GM19351 (cell line): ENCODE results near the gene ST6GALNAC1.

Experiments used
- ATAC-seq: cut with Tn5 transposase; IDR thresholded peaks from one replicate; pipeline ENCODE4 v1.9.1; 2021; ENCODE audit warnings: mild to moderate bottlenecking, moderate library complexity; ENCODE audit not compliant: unreplicated experiment

Gene ST6GALNAC1, protein sequence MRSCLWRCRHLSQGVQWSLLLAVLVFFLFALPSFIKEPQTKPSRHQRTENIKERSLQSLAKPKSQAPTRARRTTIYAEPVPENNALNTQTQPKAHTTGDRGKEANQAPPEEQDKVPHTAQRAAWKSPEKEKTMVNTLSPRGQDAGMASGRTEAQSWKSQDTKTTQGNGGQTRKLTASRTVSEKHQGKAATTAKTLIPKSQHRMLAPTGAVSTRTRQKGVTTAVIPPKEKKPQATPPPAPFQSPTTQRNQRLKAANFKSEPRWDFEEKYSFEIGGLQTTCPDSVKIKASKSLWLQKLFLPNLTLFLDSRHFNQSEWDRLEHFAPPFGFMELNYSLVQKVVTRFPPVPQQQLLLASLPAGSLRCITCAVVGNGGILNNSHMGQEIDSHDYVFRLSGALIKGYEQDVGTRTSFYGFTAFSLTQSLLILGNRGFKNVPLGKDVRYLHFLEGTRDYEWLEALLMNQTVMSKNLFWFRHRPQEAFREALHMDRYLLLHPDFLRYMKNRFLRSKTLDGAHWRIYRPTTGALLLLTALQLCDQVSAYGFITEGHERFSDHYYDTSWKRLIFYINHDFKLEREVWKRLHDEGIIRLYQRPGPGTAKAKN

DNA sequence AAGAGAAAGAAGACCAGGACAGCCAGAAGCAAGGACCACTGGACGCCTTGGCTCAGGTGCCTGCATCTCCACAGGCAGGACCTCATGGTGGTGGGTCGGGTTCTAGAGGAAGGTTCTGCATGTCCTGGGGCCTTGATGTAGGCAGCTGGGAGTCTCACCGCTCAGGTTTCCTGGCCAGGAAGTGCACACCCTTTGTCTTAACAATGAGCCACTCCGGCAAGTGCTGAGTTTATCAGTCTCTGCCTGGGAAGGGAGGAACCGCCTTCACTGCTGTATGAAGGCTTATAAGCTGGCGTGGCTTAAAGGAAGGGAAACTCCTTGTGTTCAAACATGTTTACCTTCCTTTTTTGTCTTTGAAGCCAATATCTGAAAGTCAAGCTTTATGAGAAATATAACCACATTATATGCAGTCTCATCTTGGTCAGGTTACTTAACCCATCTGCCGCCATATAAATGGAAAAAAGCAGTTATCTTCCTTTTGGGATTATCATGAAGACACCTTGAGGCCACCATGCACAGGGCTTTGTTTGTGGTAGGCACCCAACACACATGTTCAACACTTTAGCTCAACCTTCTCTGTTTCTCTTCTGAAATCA, at the start of gene ST6GALNAC1:
TSS of gene ST6GALNAC1 (minus strand) at position 205 of the 596 bp plus-strand sequence. CDS start at position 86, 119 bp downstream.
- no peak for ATAC-seq

DNA sequence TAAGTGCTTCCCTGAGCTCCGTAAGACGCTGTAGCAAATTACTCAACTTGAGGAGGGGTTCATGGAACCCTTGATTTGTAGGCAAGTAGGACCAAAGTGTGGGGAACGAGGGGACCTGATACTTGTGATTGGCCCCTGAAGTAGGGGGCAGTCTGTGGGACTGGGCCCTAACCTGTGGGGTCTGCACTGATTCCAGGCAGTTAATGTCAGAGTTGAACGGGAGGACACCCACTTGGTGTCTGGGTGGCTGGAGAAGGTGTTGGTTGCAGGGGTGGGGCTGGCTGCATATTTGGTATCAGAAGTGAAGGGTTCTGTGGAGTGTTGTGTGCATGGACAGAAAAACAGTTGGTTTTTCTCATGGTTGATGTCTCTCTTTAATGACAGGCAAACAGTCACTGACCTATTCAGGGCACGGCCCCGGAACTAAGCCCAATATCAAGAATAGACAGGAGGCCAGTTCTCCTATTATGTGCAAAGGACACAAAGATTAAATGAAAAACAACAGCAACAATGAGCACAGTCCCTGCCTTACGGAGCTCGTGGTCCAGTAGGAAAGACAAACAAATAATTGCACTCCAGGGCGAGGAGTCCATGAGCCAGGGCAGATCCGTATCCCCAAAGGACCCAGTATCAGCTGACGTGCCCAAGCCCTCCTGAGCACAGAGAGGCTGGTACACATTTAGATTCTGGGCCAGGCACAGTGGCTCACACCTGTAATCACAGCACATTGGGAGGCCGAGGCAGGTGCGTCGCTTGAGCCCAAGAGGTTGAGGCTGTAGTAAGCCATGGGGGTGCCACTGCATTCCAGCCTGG, 48.0 kb upstream of the ST6GALNAC1 start:
- no peak for ATAC-seq

DNA sequence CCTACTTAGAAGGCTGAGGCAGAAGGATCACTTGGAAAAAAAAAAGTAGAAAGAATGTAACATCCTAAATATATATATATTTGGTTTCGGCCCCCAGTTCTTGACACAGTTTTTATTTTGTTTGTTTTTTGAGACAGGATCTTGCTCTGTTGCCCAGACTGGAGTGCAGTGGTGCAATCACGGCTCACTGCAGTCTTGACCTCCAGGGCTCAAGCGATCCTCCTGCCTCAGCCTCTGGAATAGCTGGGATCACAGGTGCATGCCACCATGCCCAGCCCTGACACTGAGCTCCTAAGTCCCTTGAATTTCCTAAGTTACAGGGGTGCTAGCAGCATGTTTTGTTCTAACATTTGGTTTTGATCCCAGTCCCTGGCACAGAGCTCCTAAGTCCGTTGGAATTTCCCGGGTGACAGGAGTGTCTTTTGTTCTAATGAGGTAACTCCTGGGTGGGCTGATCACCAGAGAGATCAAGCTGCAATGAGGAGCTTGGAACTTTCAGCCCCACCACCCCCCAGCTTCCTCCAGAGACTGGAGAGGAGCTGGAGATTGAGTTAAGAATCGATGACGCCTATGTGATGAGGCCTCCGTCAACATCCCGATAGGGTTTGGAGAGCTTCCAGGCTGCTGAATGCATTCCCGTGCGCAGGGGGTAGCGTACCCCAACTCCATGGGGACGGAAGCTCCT, 47.2 kb upstream of the ST6GALNAC1 start:
- ATAC-seq = no peak

DNA sequence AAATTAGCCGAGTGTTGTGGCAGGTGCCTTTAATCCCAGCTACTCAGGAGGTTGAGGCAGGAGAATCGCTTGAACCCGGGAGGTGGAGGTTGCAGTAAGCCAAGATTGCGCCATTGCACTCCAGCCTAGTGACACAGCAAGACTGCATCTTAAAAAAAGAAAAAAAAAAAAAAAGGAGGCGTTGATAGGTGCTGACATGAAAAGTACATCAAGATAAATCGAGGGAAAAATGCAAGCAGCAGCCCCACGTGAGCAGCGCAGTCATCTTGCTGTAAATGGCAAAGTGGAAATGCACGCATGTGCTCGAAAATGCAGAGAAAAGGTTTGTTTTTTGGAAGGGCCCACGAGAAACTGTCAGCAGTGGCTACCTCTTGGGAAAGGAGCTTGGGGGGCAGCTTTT, 46.3 kb upstream of the ST6GALNAC1 start:
- ATAC-seq = no peak

DNA sequence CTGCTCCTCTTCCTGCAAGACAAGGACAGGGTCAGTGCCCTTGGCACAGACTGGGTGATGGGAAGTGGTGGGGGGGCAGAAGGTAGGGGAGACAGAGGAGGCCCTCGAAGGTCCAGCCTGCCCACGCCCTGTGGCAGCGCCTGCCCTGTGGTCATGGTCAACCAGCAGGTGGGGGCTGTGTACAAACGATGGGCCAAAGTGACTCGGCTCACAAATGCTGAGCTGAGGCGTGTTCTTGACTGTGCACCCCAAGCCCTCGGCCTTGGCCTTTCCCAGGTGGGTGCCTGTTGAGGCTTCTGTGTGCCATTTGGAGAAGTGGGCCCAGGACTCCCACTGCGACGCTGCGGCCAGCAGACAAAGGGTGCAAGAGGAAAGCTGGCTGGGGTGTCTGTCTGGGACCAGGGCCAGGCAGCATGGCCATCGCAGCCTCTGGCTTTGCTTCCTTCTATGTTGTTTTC, 44.6 kb upstream of the ST6GALNAC1 start:
- ATAC-seq = no peak

DNA sequence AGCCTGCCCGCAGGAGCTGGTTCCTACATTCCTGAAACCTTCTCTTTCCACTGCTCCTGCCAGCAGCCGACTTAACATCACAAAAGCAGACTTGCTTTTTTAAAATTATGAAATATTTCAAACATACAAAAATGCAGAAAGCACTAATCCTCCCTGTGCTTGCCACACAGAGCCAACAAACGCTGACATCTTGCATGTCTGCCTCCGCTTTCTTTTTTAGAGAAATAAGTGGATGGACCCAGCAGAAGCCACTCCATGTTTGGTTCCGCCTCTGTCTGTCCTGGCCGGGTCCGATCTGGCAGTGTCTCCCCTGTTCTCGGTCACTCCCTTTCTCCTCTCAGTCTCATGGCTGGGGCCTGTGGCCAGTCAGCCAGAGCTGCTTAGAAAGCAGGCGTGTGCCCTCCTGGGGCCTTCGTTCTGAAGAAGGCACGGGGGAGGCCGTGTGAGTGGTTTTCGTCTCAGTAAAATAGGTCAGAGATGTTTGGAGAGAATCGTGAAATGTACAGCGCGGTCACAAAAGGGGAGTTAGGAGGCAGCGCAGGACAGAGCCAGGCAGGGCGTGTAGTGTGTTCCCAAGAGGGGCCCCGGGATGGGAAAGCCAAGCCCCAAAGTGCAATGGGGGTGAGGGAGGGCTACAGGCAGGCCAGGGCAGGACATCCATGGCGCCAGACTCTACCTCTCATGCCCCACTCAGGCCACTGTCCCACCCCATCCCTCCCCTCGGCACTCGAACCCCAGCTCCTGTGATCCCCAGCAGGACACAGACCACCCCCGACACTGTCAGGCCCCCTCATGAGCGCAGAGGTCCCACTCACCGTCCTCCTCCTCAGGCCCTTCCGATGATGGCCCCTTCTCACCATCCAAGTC, 44.0 kb upstream of the ST6GALNAC1 start:
- no peak for ATAC-seq

DNA sequence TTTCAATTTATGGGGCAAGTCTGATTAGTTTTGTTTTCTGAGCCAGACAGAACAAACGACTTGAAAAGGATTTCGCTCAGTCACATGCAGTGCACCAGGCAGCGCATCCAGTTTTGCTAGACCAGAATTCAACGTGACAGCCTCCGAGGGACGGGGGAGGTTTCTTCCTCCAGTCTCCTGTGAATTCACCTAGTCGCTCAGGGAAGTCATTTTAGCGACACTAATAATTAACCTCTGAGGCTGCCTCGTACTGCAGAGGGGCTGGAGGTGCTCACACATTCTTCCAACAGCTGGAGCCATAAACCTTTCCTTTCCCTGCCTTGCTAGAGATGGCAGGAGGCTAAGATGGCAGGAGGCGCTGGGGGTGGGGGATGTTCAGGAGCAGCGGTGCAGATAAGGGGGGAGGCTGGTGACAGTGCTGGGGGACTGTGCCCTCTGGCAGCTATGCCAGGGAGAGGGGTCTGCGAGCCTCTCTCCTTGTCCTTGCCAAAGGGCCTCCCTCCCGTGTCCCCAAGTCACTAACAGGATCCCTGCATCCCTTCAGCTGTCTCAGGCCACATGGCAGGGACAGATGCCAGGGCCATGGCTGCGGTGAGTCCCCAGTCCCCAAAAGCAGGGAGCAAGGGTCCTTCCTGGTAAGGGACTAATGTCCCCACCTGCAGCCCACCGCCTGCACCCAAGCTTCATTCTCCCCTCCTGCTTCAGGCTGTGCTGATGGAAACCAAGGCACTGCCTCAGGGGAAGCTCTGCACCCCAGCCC, 43.2 kb upstream of the ST6GALNAC1 start:
- ATAC-seq = no peak

DNA sequence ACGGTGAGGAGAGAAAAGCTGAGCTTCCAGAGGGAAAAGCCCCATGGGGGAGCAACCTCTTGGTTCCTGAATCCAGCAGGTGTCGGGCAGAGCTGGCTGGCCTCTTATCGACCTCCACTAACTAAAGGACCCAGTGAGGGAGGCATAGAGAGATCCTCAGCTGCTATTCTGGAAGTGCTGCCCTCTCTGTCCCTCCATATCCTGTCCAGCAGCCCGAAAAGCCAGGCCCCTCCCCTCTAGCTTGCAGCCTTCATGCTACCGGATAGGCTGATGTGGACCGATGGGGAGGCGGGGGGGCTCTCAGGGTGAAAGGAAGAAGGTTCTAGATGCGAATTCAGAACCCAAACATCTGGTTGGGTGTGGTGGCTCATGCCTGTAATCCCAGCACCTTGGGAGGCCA, 42.3 kb upstream of the ST6GALNAC1 start:
- no peak for ATAC-seq

DNA sequence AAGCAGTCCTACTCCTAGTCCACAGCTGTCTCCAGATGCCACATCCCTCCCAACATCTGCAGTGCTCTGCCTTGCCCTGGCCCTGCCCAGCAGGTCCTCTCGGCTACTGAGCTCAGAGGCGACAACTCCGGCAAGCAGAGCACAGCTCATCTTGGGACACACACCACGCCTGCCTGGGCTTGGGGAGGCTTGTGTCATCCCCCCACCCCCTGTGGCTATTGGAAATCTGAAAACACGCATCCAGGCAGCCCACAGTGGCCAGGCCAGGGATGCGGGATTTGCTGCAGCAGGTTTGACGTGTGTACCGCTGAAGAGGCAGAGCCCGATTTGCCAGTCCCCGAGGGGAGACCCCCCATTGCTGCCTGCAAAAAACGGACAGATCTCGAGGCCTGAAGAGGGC, 41.8 kb upstream of the ST6GALNAC1 start:
- ATAC-seq = no peak

DNA sequence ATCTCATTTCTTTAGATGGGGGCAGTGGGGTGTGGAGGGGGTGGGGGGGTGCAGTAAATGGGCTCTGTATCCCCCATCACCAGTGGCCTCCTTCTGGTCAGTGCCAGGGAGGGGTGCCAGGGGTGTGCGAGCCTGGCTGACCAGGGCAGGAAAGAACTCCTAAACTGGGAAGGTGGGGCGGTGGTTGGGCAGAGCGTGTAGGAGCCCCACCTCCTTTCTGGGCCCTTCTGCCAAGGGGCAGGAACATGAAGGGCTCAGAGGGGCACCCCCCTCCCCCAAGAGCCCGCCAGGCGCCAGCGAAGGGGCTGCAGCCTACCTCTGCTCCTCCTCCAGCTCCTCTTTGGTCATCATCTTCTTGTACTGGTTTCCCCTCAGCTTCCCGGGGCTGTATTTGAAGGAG, 41.2 kb upstream of the ST6GALNAC1 start:
- ATAC-seq = no peak

DNA sequence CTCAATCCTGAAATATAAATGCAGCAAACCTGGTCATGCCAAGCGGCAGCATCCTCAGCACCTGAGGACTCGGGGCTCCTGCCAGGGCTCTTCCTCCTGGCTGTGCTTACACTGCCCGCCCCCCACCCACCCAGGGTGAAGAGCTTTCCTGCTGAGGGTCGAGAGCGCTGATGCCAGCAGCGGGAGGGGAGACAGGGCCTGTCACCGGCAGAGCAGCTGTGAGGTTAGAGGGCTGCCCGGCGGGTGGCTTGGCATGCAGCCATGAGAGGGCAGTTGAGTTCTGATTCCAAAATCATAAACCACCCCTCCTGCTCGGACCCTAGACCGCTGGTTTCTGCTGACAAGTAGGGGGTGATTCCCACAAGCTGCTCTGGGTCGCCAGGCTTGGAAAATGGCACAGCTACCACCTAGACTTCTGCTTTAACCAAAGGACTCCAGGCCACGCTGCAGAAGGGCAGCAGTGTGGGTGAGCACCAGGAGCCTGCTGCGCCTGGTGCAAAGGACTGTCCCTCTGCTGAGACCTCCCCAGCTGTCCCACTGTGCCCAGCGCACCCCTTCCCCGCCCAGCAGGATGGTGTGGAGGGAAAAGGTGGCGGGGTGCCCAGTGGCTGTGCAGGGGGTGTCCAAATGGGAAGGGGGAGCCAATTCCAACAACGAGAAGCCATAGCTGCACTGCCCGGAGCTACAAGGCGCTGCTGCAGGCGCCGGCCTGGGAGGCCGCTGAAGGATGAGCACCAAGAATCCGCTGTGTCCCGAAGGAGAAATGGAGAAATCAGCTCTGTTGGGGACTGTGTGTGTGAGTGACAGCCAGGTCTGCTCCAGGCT, 40.6 kb upstream of the ST6GALNAC1 start:
- no peak for ATAC-seq

DNA sequence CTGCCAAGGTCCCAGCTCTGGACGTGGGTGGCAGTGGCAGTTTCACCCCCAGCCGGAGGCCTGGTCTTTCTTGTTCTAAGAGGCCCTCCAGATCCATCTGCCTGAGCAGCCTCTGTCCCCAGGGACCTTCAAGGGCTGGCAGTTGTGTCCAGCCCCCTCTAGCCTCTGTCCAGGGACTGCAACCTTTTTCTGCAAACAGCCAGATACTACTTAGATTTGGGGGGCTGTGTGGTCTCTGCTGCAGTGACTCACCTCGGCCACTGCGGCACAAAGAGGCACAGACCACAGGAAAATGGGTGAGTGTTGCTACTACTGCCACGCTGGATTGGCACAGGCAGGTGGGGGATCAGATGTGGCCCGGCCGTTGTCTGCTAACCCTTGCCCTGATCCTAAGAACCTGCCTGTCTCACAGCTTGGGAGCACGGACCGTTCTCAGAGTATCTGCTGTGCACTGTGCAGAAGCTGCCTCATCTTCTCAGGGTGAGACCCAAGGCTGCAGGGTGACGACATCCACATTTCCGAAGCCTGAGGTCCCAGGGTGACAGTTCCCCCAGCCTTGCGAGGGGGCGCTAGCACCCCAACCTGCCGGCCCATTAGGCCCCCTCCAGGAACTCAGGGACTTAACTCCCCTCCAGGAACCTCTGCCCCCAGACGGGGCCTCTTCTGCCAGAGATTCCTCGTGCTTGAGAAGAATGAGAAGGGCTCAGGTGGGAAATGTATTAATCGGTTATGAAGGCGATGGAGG, 39.6 kb upstream of the ST6GALNAC1 start:
- no peak for ATAC-seq

DNA sequence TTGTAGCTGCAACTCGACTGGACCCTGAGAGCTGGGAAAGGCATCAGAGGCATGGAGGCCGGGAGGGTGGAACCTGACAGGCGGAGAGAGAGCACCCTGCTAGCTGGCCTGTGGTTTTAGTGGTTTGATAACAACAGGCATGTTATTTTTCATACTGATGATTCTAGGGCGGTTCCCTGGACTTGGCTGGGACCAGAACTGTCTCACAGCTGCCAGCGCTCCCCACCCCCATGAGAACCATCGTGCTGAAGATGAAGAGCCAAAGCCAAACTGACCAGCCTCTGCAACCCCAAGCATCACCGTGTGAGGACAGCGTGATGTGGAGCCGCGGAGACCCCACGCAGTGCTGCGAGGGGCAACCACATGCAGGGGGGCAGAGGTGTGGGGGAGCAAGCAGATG, 38.7 kb upstream of the ST6GALNAC1 start:
- ATAC-seq = no peak

DNA sequence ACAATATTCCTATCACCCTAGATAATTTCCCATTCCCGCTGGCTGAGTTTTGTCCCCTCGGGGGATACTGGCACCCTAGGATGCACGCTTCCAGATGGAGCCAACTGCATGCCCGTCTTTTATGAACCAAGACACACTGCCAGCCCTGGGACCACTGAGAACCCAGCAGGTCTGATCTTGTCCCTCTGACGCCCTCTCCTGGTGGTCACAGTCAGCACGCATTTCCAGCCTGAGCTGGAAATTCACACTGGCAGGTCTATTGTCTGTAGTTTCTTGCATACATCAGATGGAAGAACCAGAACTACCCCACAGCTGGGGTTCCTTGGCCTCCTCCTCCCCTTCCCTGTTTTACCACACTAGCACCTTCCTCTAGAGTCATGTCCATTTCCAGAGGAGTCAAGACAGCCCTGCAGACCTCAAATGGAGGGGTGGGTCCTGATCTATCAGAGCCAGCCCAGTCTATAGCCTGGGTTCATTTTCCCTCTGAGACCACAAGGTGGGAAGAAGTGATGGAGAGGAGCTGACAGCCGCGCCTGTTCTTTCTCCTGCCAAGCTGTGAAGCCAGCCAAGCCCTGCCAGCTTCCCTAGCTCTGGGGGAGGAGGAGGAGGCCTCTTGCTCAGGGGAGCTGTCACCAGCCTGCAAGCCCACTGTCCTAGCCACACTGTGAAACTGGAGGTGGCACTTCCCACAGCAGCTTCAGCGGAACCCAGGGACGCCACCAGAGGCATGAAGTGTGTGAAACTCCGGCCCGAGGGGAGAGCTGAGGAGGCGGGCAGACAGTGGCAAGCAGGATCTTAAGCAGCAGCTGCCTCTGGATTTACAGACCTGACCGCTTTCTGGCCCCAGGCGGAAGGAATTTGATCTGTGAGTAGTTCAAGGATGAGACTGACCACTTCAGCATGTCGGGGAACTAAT, 37.9 kb upstream of the ST6GALNAC1 start:
- ATAC-seq = no peak

DNA sequence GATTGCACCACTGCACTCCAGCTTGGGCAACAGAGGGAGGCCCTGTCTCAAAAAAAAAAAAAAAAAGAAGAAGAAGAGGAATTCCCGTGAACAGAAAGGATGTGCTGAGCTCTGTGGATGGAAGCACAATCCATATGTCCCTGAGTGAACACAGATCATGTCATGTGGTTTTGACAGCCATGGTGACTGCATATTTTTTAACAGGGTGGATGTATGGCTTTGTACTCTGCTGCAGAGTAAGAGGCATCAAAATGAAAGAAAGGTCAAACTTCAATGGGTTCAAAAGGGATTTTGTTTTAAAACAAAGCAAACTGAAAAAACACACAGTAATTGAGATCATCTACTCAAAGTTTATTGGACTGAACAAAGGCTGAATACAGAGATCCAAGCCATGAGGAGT, 35.7 kb upstream of the ST6GALNAC1 start:
- no peak for ATAC-seq

DNA sequence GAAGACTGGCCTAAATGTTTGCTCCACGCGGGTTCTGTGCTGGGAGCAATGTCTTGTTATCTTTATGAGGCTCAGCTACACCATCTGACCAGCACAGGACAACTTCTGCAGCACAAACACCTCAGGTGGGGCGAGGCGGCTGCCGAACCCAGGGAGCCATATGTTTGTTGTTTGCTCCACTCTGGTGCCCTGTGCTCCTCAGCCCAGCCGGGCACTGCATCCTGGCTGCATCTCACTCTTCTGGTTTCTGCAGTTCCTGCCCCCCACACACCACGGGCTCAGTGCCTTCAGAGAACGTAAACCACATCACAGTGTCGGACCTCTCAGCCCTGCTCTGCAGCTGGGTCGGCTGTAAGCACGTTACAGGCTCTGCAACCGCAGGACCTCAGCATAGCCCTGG, 34.8 kb upstream of the ST6GALNAC1 start:
- ATAC-seq = no peak
